ENCODE data around the gene UGT1A8.
A peak's percentile ranks its signal among the peaks of the same experiment; 100 is the strongest.

UGT1A8 gene

GRCh38 chr2:233760043-233760442, 142.6 kb downstream of the UGT1A8 start, which contains the start of gene UGT1A1:
Gene UGT1A1, plus strand, starts transcription at chr2:233760270. Its CDS starts 18 bp downstream, at chr2:233760288.
- no peak for FAIRE-seq
- no peak for DNase-seq (ENCODE audit: low spot score)

- no peak for DNase-seq (ENCODE audit: low spot score)
- no peak for FAIRE-seq
These were observed 143.8 kb downstream of the UGT1A8 start for GRCh38 chr2:233761040-233761769.

- no peak for FAIRE-seq
These were observed 146.8 kb downstream of the UGT1A8 start for GRCh38 chr2:233764264-233764663.

DNA sequence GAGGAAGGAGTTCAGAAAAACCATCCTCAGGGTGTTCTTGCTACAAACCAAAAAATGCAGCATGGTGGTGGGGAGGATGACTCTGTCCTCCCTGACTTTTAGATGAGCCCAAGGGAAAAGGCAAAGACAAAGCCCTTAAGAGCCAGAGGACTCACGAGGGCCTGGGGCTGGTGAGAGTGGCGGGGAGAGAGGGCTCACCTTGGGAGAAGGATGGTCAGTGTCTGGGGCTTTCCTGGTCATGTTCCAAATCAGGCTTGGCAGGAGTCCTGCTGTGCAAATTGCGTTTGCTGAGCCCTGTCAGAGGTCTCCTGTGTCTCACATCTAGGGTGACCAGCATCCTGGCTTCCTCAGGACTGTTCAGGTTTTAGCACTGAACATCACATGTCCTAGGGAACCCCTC, 147.3 kb downstream of the UGT1A8 start:
- DNase-seq (ENCODE audit: low spot score), result no peak
- FAIRE-seq, result no peak

More at GRCh38 chr2:233764264-233764663, 146.8 kb downstream of the UGT1A8 start:
- peak; percentile 26 for DNase-seq (ENCODE audit: low spot score)

GRCh38 chr2:233766416-233766815, 149.0 kb downstream of the UGT1A8 start:
- DNase-seq (ENCODE audit: low spot score), result no peak
- FAIRE-seq, result no peak

DNA sequence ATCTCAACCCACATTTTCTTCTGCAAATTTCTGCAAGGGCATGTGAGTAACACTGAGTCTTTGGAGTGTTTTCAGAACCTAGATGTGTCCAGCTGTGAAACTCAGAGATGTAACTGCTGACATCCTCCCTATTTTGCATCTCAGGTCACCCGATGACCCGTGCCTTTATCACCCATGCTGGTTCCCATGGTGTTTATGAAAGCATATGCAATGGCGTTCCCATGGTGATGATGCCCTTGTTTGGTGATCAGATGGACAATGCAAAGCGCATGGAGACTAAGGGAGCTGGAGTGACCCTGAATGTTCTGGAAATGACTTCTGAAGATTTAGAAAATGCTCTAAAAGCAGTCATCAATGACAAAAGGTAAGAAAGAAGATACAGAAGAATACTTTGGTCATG, 150.6 kb downstream of the UGT1A8 start:
- FAIRE-seq (no peak), DNase-seq (ENCODE audit: low spot score) (no peak)

DNA sequence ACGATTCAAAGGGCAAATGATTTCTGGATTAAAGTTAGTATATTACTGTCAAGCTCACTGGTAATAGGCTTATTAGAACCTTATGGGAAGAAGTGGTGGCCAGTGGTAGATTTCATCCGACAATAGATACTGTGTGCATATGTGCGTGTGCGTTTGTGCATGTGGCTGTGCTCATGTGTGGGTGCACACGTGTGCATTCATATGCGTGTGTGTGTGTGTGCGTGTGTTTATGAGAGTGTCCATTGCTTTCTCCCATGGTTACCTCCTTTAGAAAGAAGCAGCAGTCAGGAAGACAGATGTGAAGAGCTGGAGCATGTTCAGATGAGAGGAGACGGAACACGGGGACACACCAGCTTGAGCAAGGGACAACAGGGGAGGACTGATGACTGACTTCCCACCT, 151.8 kb downstream of the UGT1A8 start:
- FAIRE-seq, result no peak
- no peak for DNase-seq (ENCODE audit: low spot score)

GRCh38 chr2:233772153-233772552, 154.7 kb downstream of the UGT1A8 start:
- FAIRE-seq (no peak), DNase-seq (ENCODE audit: low spot score) (no peak)

- DNase-seq (ENCODE audit: low spot score) (no peak), FAIRE-seq (no peak)
These were observed 155.2 kb downstream of the UGT1A8 start for GRCh38 chr2:233772583-233772982.

DNA sequence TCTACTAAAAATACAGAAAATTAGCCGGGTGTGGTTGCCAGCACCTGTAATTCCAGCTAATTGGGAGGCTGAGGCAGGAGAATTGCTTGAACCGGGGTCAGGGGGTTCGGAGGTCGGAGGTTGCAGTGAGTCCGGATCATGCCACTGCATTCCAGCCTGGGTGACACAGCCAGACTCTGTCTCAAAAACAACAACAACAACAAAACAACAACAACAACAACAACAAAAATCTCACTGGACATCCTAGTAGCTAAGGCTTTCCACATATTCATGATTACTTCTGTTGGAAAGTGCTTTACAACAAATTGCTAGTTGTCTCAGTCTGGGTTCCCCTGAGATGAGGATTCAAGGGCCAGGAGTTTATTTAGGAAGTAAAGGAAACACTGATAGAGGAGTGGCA, 156.4 kb downstream of the UGT1A8 start:
- DNase-seq (ENCODE audit: low spot score), result no peak
- FAIRE-seq, result no peak

DNA sequence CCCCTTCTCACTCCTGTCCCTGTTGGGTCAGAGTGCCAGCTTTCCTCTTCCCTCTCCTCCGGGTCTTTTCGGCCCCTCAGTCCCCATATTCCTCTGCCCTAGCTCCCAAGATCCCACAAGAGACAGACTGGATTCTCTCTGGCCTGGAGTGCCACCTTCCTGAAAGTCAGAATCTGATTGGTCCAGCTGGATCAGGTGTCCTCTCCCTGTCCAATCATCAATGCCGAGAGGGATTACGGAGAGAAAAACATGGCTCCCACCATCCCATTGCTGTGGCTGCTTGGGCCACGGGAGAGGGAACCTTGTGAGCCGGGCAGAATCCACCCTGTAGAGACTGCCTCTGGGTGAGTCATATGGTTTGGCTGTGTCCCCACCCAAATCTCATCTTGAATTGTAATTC, 158.0 kb downstream of the UGT1A8 start:
- DNase-seq (ENCODE audit: low spot score) (no peak), FAIRE-seq (no peak)

DNA sequence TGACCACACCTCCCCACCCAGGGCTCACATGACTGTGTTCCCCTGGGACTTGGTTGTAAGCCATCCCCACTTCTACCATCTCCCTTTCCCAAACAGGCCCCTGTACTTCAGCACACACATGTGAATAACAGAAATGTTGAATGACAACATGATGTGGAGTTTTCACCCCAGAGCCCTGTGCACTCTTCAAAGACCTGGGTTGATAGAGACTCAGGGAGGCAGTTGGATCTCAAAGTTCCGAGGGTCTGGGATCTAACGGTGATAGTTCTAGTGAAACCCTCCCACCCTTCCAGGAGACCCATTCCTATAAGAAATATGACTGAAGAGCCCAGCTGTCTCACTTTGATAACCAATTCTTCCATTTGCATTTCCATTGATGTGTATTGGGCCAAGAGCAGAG, 160.6 kb downstream of the UGT1A8 start, which contains the start of gene MROH2A:
Gene MROH2A, plus strand, starts transcription at position 301 of the 400 bp plus-strand sequence. CDS start 1,029 bp downstream, outside the sequence.
- DNase-seq (ENCODE audit: low spot score) (no peak), FAIRE-seq (no peak)

- DNase-seq (ENCODE audit: low spot score), result no peak
- FAIRE-seq, result no peak
These were observed 162.3 kb downstream of the UGT1A8 start for GRCh38 chr2:233779722-233780121.

- FAIRE-seq, result no peak
These were observed 163.3 kb downstream of the UGT1A8 start for GRCh38 chr2:233780771-233781170.

DNA sequence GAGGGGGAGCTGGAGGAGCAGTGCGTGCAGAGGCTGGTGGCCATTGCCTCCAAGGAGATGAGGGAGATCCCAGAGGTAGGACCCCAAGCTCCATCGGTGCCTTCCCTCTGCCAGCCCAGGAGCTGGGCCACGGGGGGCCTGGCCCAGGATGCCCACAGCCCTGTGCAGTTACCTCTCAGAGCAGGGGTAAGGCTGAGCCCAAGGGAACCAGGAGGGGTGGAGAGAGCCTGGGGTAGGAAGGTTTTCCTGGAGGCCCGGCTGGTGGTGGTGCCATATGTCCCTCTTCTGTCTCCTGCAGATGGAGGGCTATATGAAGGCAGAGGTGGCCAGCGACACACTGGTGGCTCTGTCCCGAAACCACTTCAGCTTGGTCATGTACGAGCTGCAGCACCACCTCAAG, 172.1 kb downstream of the UGT1A8 start:
- FAIRE-seq (no peak), DNase-seq (ENCODE audit: low spot score) (no peak)

More at GRCh38 chr2:233780771-233781170, 163.3 kb downstream of the UGT1A8 start:
- no peak for DNase-seq (ENCODE audit: low spot score)

DNA sequence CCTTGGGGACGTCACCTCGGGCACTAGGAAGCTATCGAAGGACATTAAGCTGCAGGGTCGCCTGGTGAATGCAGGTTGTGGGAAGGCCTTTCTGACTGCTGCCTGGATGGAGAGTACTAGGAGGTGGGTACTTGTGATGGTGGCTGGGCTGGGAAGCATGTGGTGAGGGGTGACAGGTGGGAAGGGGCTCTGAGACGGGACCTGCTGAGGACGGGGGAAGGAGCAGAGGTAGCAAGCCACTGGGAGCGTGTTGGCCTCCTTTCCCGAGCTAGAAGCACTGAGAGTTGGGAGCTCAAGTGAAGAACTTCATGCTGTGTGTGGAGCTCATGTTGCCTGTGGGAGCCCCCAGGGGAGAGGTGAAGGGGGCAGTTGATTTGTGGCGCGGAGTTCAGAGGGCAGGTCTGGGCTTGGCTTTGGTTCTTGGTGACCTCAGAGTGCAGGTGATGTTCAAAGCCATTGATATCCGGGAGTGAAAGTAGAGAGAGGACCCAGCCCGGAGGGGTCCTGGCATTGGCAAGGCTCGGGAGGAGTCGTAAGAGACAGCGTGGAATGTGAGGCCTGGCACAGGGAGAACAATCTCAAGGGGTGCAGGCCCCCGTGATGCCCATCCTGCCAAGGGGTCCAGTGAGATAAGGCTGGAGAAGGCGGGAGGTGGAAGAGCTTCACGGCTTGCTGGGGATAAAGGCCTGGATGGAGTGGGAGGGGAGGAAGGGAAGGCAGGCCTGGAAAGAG, 173.9 kb downstream of the UGT1A8 start:
- DNase-seq (ENCODE audit: low spot score) (no peak), FAIRE-seq (no peak)

DNA sequence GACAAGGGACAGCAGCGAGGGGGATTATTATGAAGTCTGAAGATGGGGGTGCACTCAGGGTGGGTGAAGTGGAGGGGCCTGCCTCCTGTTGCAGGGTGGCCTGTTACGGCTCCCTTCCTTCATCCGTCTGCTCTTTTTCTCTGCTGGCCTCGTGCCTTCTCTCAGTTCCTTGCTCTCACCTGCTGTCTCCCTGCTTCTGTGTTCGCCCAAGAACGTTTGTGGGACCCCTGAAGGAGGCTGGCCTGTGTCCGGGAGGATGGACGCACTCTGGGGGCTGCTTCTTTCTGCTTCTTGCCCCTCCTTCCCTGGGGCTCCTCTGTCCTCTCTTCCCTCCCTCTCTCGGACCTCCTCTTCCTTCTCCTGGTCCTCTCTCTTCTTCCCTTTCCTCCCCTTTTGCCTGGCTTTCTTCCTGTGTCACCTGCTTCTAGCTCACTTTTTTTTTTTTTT, 174.5 kb downstream of the UGT1A8 start:
- FAIRE-seq (no peak), DNase-seq (ENCODE audit: low spot score) (no peak)

GRCh38 chr2:233792720-233793119, 175.3 kb downstream of the UGT1A8 start:
- DNase-seq (ENCODE audit: low spot score), result no peak
- FAIRE-seq, result no peak

DNA sequence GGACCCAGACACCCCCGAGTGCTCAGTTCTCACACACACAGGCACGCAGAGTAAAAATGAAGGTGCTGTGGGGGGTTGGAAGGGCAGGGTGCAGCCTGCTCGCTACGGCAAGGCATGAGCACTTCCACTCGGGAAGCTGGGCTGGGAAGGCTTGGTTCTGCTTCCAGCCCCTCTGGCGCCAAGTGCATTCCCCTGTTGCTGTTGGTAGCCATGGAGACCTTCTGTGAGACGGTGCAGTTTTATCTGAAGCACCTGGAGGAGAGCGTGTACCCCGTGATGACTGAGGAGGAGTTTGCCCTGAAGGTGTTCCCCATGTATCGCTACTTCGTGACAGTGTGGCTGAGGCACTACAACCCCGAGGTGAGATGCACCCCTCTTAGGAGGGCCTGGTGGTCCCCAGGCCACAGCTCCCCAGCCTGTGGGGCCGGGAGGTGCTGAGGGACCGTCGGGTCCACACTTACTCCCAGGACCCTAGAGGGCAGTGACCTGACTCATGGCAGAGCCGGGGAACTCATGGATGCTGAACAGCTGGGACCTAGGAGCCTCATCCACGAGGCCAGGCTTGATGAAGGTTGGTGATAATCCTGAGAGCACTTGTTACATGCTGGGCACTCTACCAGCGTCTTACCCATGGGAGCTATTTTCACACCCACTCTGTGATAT, 176.2 kb downstream of the UGT1A8 start:
- DNase-seq (ENCODE audit: low spot score) (no peak), FAIRE-seq (no peak)

- DNase-seq (ENCODE audit: low spot score) (no peak), FAIRE-seq (no peak)
These were observed 176.8 kb downstream of the UGT1A8 start for GRCh38 chr2:233794128-233794658.

GRCh38 chr2:233795735-233796171, 178.3 kb downstream of the UGT1A8 start:
- DNase-seq (ENCODE audit: low spot score) (no peak), FAIRE-seq (no peak)

DNA sequence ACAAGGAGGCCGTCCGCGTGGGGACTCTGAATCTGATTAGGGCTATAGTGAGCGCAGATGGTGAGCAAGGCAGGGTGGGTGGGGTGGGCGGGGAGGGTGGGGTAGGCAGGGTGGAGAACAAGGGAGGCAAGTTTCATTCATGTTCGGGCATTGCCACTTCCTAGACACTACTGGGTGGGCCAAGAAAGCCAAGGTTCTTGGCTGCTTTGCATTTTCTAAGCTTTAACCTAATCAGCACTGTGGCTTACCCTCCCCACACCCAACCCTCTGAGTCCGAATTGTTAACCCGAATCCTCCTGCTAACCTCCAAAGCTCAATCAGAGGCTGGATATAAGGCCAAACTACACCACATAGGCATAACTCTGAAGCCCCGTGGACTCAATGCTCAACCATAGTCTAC, 178.8 kb downstream of the UGT1A8 start:
- DNase-seq (ENCODE audit: low spot score), result no peak
- no peak for FAIRE-seq
